ENCODE data around the gene NT5DC1. TPM values are rescaled to one million over a fixed set of nuclear protein-coding genes. Genes with fewer than 3 reads are reported as not detected.

NT5DC1 gene
- total and polyA plus RNA-seq, 2 donors (not counting 1 experiment from before 2014, with no cell fraction given) = 26.4 to 54.8 TPM

- Histone ChIP-seq H3K9ac (ENCODE audit: low read length) (no peak within 1 kb of the TSS), H3K79me2 (ENCODE audit: control insufficient read depth, insufficient read depth, low read length) (no peaks in the 10 kb centered on the region), H3K36me3 (replicated peaks in 1 of 2; ENCODE audit: control extremely low read depth in 1 of 2, control insufficient read depth in 1 of 2, extremely low read depth in 1 of 2, insufficient read depth in 2 of 2, low read length in 1 of 2) (no peaks in the 10 kb centered on the region), H3K27ac (ENCODE audit: low read length in 2 of 2) (no peak within 1 kb of the TSS), H3K4me1 (ENCODE audit: control insufficient read depth in 2 of 2, insufficient read depth in 2 of 2, low read length in 2 of 2) (no peaks in the 10 kb centered on the region), H3K4me3 (ENCODE audit: control extremely low read depth in 1 of 5, extremely low read depth in 1 of 5, insufficient read depth in 1 of 5, low read depth in 2 of 5, low read length in 4 of 5) (peak within 1 kb of the TSS in 1 of 5 experiments; percentile 6), H3K4me2 (replicated peaks; ENCODE audit: low read depth, low read length, poor library complexity, severe bottlenecking) (peak within 1 kb of the TSS; percentile 0), H3K9me3 (ENCODE audit: control extremely low read depth in 1 of 3, control insufficient read depth in 2 of 3, insufficient read depth in 1 of 3, low read length in 2 of 3) (no peaks in the 10 kb centered on the region), H2AFZ (ENCODE audit: insufficient read depth, low read depth, low read length, poor library complexity, severe bottlenecking) (peak within 1 kb of the TSS; percentile 21), H4K20me1 (ENCODE audit: control insufficient read depth, insufficient read depth, low read length, poor library complexity, severe bottlenecking) (no peaks in the 10 kb centered on the region), H3K27me3 (replicated peaks in 1 of 4; ENCODE audit: control extremely low read depth in 1 of 4, control insufficient read depth in 3 of 4, insufficient read depth in 4 of 4, low read length in 3 of 4) (peaks cover 0 to 5% (median 2%) of the 10 kb centered on the region in 4 experiments)
- no peak for TF ChIP-seq CTCF (IDR thresholded peaks at IDR 0.05)
- TF ChIP-seq EZH2 (IDR thresholded peaks at IDR 0.05; ENCODE audit: borderline replicate concordance, insufficient read depth, low read depth, low read length, poor library complexity, severe bottlenecking) = no peak
- Mint-ChIP-seq H3K4me3 (peak within 1 kb of the TSS; percentile 44), H3K9me3 (ENCODE audit: insufficient read depth) (no peaks in the 10 kb centered on the region), H3K4me1 (peaks cover 6% of the 10 kb centered on the region), H3K27ac (no peak within 1 kb of the TSS), H3K27me3 (peaks cover 13% of the 10 kb centered on the region)
- WGBS (ENCODE audit: insufficient coverage) = 93% methylated on average over 5 of the region's 7 CpGs
- DNase-seq (peak; percentile 4), ATAC-seq (ENCODE audit: low read depth) (no peak)
- intact Hi-C loops (cut with micrococcal nuclease) = no loop called here
- ChIA-PET POLR2A (no interaction called here), CTCF (interaction anchor here (1.0 kb wide), 2 partner anchors 14 to 48 kb away, joined by 3 to 4 read pairs; no protein-coding TSS in a partner anchor)
Observed at GRCh38 chr6:116060572-116061283, 39.9 kb upstream of the NT5DC1 start, which contains the start of gene FRK. Gene FRK (minus strand): TSS chr6:116060891. CDS start chr6:116060311, 580 bp downstream.

DNA sequence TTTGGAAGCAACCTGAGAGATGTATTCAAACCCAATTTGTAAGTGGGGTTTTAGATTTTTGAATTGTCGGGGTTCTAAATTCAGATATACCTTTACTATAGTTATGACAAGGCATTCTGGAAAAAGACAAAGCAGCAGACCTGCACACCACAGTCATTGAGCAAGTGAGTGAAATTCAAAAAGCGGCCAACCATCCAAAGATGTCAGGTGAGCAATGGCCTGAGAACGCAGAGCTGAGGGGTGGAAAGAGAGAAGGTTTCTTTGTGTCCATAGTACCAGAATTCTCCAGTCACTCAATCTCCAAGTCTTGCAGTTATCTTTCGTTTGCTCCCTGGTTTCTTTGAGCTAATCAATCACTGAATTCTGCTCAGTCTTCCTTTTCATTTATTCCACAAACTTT, 38.2 kb upstream of the NT5DC1 start:
- H3K36me3 ChIP-seq (replicated peaks in 1 of 2; ENCODE audit: control extremely low read depth in 1 of 2, control insufficient read depth in 1 of 2, extremely low read depth in 1 of 2, insufficient read depth in 2 of 2, low read length in 1 of 2) = no peaks in the 10 kb centered on the region
- H3K27me3 ChIP-seq (replicated peaks in 1 of 4; ENCODE audit: control extremely low read depth in 1 of 4, control insufficient read depth in 3 of 4, insufficient read depth in 4 of 4, low read length in 3 of 4) = peaks cover 0 to 2% (median under 1%) of the 10 kb centered on the region in 4 experiments
- H3K4me2 ChIP-seq (replicated peaks; ENCODE audit: low read depth, low read length, poor library complexity, severe bottlenecking) = no peak overlapping the region
- Mint-ChIP-seq H3K27me3 (peaks cover 12% of the 10 kb centered on the region), H3K4me1 (peaks cover 6% of the 10 kb centered on the region), H3K27ac (no peak overlapping the region), H3K9me3 (ENCODE audit: insufficient read depth) (no peaks in the 10 kb centered on the region), H3K4me3 (no peak overlapping the region)
- ChIA-PET CTCF (interaction anchor here (2.5 kb wide), 1 partner anchor 51 kb away, joined by 8 read pairs; no protein-coding TSS in a partner anchor), POLR2A (no interaction called here)
- H3K4me3 ChIP-seq (ENCODE audit: control extremely low read depth in 1 of 5, extremely low read depth in 1 of 5, insufficient read depth in 1 of 5, low read depth in 2 of 5, low read length in 4 of 5) = no peak overlapping the region
- intact Hi-C loops (cut with micrococcal nuclease) = no loop called here
- no peaks in the 10 kb centered on the region for H3K4me1 ChIP-seq (ENCODE audit: control insufficient read depth in 2 of 2, insufficient read depth in 2 of 2, low read length in 2 of 2)
- ATAC-seq (ENCODE audit: low read depth) (no peak), DNase-seq (no peak)
- no peak overlapping the region for H3K27ac ChIP-seq (ENCODE audit: low read length in 2 of 2)
- H3K79me2 ChIP-seq (ENCODE audit: control insufficient read depth, insufficient read depth, low read length) = no peaks in the 10 kb centered on the region
- no peaks in the 10 kb centered on the region for H3K9me3 ChIP-seq (ENCODE audit: control extremely low read depth in 1 of 3, control insufficient read depth in 2 of 3, insufficient read depth in 1 of 3, low read length in 2 of 3)
- no peaks in the 10 kb centered on the region for H4K20me1 ChIP-seq (ENCODE audit: control insufficient read depth, insufficient read depth, low read length, poor library complexity, severe bottlenecking)
- no peak overlapping the region for H2AFZ ChIP-seq (ENCODE audit: insufficient read depth, low read depth, low read length, poor library complexity, severe bottlenecking)
- 83% methylated on average over 1 of the region's 4 CpGs for WGBS (ENCODE audit: insufficient coverage)
- H3K9ac ChIP-seq (ENCODE audit: low read length) = no peak overlapping the region
- TF ChIP-seq EZH2 (IDR thresholded peaks at IDR 0.05; ENCODE audit: borderline replicate concordance, insufficient read depth, low read depth, low read length, poor library complexity, severe bottlenecking) (no peak), CTCF (IDR thresholded peaks at IDR 0.05) (no peak)
